ENCODE data around the gene TMEM248. TPM values are rescaled to one million over a fixed set of nuclear protein-coding genes. Genes with fewer than 3 reads are reported as not detected.
"Not testable (repeated sequence)": the region's sequence is repeated elsewhere in the genome, so short reads cannot be mapped to it uniquely, and the experiment has no call there.

Gene TMEM248, protein sequence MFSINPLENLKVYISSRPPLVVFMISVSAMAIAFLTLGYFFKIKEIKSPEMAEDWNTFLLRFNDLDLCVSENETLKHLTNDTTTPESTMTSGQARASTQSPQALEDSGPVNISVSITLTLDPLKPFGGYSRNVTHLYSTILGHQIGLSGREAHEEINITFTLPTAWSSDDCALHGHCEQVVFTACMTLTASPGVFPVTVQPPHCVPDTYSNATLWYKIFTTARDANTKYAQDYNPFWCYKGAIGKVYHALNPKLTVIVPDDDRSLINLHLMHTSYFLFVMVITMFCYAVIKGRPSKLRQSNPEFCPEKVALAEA
- 100 to 1,000 TPM; 119 to 179 (median 144) TPM for total RNA-seq

DNA sequence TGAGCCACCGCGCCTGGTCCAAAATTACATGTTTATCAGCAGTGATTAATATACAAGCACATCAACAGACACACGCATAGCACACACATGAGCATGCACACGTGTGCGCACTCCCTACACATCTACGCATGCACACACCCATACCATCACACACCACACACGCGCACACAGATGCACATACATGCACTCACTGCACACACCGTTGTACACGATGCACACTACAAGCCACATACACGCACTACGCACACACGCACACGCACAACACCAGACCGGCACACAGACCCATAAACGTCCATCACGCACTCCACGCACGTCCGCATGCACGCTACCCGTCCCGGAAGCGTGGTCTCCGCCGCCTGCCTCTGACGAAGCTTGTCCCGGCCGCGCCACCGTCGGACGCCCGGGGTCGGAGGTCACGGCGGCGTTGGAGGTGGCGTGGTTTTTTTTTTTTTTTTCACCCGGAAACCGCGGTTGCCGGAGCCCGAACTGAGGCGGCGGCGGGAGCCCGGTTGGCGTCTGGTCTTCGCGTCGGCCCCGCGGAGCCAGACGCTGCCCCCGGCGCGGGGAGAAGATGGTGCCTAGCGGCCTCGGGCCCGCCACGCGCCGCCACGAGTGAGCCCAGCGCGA, at the start of gene TMEM248:
TMEM248 (plus strand) TSS at position 457 of the 627 bp plus-strand sequence. CDS start 20,641 bp downstream, outside the sequence.
- TF ChIP-seq, protein P1, sequence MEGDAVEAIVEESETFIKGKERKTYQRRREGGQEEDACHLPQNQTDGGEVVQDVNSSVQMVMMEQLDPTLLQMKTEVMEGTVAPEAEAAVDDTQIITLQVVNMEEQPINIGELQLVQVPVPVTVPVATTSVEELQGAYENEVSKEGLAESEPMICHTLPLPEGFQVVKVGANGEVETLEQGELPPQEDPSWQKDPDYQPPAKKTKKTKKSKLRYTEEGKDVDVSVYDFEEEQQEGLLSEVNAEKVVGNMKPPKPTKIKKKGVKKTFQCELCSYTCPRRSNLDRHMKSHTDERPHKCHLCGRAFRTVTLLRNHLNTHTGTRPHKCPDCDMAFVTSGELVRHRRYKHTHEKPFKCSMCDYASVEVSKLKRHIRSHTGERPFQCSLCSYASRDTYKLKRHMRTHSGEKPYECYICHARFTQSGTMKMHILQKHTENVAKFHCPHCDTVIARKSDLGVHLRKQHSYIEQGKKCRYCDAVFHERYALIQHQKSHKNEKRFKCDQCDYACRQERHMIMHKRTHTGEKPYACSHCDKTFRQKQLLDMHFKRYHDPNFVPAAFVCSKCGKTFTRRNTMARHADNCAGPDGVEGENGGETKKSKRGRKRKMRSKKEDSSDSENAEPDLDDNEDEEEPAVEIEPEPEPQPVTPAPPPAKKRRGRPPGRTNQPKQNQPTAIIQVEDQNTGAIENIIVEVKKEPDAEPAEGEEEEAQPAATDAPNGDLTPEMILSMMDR (IDR thresholded peaks at IDR 0.05), result no peak
- peak in 1 of 2 donors; percentile 41 for TF ChIP-seq POLR2A (IDR thresholded peaks at IDR 0.05)
- Histone ChIP-seq H3K36me3 (no peaks in the 10 kb centered on the region), H3K27ac (peak within 1 kb of the TSS in 2 of 3 donors; percentile 54 to 63), H3K4me3 (replicated peaks in 1 of 3) (peak within 1 kb of the TSS; percentile 78 to 90 (median 88)), H3K4me1 (peaks cover 17 to 28% of the 10 kb centered on the region in 2 donors), H3K27me3 (no peaks in the 10 kb centered on the region), H3K9me3 (no peaks in the 10 kb centered on the region)
- WGBS, 2 donors, result 3 to 6% methylated on average over 21 to 61 of the region's 67 CpGs
- DNase-seq, result peak; percentile 88 to 89
- intact Hi-C loops (cut with DNase I), result loop anchor here (2.0 kb wide), 1 partner anchor 78 kb away; no protein-coding TSS in a partner anchor

DNA sequence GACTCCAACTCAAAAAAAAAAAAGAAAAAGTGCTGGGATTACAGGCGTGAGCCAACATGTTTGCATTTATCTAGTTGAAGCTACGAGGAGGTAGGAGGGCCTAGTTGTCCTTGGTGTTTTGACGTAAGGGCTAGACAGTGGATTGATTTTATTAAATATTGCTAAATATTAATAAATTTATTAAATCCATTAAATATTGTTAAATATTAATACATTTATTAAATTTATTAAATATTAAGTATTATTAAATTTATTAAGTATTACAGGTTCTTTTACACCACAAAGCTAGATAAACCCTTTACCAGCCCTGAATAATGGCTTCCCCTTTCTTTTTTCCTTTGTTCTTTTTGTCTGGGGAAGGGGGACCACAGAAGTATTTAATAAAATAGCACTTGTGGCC, 47.5 kb upstream of the TMEM248 start:
- Histone ChIP-seq H3K36me3 (no peaks in the 10 kb centered on the region), H3K27me3 (no peaks in the 10 kb centered on the region), H3K9me3 (no peaks in the 10 kb centered on the region), H3K4me1 (no peaks in the 10 kb centered on the region), H3K27ac (no peak overlapping the region), H3K4me3 (replicated peaks in 1 of 3) (no peak overlapping the region)
- TF ChIP-seq, protein P1 (IDR thresholded peaks at IDR 0.05), result no peak
- TF ChIP-seq POLR2A (IDR thresholded peaks at IDR 0.05), result no peak
- intact Hi-C loops (cut with DNase I), result no loop called here
- DNase-seq, result no peak
- 91 to 95% methylated on average over 3 of the region's 3 CpGs for WGBS, 2 donors

DNA sequence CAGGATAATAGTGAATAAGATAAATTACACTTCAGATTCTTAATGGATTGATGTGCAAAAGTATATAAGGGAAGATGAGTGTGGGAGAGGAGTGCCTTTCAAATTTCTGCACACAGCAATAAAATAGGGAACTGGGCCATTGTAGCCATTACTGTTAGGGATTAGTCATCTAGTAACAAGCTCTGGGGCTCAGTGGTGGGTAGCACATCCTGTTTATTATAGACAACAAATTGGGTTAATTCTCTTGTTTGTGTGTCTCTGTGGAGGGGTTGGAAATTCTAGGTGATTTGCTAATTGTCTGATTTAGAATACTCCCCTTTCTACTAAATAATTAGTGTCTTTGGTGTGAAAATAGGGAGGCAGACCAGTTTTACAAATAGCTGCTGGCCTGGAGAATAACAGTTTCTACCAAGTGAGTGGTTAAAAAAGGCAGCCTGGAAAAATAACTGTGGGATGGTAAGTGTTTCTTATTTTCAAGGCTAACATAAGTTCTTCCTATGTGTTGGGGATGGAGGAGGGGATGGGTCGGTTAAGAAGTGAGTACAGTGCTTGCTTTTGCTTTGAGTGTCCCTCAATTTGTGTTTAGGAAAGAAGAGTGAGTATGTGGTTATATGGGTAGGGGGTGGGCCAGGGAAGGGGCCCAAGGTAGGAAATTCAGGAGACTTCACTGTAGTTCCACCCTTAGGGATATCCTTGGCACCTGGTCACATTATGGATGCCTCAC, 43.3 kb upstream of the TMEM248 start:
- H3K9me3 ChIP-seq, result no peaks in the 10 kb centered on the region
- no peak overlapping the region for H3K4me3 ChIP-seq (replicated peaks in 1 of 3)
- H3K4me1 ChIP-seq, result no peaks in the 10 kb centered on the region
- H3K27me3 ChIP-seq, result no peaks in the 10 kb centered on the region
- H3K27ac ChIP-seq, result no peak overlapping the region
- DNase-seq, result no peak
- TF ChIP-seq, protein P1 (IDR thresholded peaks at IDR 0.05), result no peak
- no peak for TF ChIP-seq POLR2A (IDR thresholded peaks at IDR 0.05)
- H3K36me3 ChIP-seq, result no peaks in the 10 kb centered on the region
- intact Hi-C loops (cut with DNase I), result no loop called here
- 88 to 97% methylated on average over 1 of the region's 1 CpG for whole genome bisulfite sequencing, 2 donors

DNA sequence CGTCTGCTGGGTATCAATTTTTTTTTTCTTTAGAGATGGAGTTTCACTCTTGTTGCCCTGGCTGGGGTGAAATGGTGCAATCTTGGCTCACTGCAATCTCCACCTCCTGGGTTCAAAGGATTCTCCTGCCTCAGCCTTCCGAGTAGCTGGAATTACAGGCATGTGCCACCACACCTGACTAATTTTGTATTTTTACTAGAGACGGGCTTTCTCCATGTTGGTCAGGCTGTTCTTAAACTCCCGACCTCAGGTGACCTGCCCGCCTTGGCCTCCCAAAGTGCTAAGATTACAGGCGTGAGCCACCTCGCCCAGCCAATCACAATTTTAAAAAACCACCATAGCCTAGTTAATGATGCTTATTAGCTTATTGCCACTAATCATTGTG, 42.7 kb upstream of the TMEM248 start:
- H3K27ac ChIP-seq; intact Hi-C loops (cut with DNase I); DNase-seq; H3K36me3 ChIP-seq; H3K27me3 ChIP-seq; H3K9me3 ChIP-seq; H3K4me1 ChIP-seq; H3K4me3 ChIP-seq (replicated peaks in 1 of 3): not testable (repeated sequence)
- 93 to 95% methylated on average over 7 of the region's 7 CpGs for WGBS, 2 donors

DNA sequence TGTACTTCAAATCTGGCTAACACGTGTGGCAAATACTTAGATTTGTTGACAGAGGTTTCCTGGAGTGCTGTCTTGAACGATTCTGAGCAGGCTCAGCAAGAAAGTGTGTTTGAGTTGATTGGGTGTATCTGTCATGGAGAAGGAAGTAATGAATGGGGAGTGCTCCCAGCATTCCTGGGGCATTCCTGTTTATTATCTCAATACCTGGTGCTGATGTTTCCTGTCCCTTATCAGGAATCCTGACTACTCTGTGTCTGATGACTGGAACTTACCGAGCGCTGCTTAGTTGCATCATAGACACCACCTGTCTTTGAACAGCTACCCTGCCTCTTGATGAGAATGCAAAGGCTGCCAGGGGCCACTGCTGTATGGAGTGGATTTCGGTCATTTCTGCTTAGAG, 41.0 kb upstream of the TMEM248 start:
- 59 to 68% methylated on average over 5 of the region's 5 CpGs for WGBS, 2 donors

DNA sequence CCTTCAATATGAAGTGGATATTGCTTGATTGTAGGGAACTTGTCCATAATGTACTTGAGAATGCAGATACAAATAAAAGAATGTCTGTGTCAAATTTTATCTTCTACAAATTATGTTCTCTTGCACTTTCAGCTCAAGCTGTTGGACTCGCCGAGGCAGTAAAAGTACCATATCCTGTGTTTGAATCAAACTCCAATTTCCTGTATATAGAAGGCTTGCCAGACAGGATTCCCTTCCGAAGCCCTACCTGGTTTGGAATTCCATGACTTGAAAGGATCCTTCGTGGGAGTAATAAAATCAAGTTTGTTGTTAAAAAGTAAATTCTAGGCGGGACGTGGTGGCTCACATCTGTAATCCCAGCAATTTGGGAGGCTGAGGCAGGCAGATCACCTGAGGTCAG, 40.4 kb upstream of the TMEM248 start:
- H3K4me3 ChIP-seq (replicated peaks in 1 of 3); H3K4me1 ChIP-seq; intact Hi-C loops (cut with DNase I); H3K27me3 ChIP-seq; H3K27ac ChIP-seq; H3K9me3 ChIP-seq; DNase-seq; H3K36me3 ChIP-seq: not testable (repeated sequence)
- WGBS, 2 donors, result 87 to 92% methylated on average over 6 of the region's 6 CpGs

More for the DNA sequence above, 41.0 kb upstream of the TMEM248 start:
- H3K9me3 ChIP-seq, result no peaks in the 10 kb centered on the region
- TF ChIP-seq POLR2A (IDR thresholded peaks at IDR 0.05), result no peak
- TF ChIP-seq, protein P1 (IDR thresholded peaks at IDR 0.05), result no peak
- intact Hi-C loops (cut with DNase I), result no loop called here
- no peaks in the 10 kb centered on the region for H3K4me1 ChIP-seq
- no peak overlapping the region for H3K27ac ChIP-seq
- DNase-seq, result no peak
- H3K4me3 ChIP-seq (replicated peaks in 1 of 3), result no peak overlapping the region
- H3K27me3 ChIP-seq, result no peaks in the 10 kb centered on the region
- H3K36me3 ChIP-seq, result no peaks in the 10 kb centered on the region
